A549 (cell line): ENCODE data around the gene C5orf15. TPM values are rescaled to one million over a fixed set of nuclear protein-coding genes. Genes with fewer than 3 reads are reported as not detected.

Experiments used
- ATAC-seq, 2 experiments: fragments of 200-7000 bp in 1 of 2; fragments of >200 bp in 1 of 2; cut with Nextera tagmentation in 1 of 2; cut with Tn5 transposase in 1 of 2; 3 replicates each; pipeline versions ENCODE4 v1.8.0 to v1.9.1; 2018 to 2020; ENCODE audit warnings: mild to moderate bottlenecking in 1 of 2, moderate library complexity in 1 of 2
- CTCF ChIA-PET: fragments of 300-600 bp; sonication (Branson Sonifier 250); formaldehyde crosslinking; extraction: SDS; loops from one replicate; lab custom pipeline; 2021; ENCODE audit warnings: antibody characterized with exemption, inconsistent platforms; lab: Yijun Ruan, JAX
- POLR2A ChIA-PET: fragments of 350-600 bp; formaldehyde crosslinking; extraction: SDS; loops from one replicate; lab custom pipeline; 2021; ENCODE audit warnings: antibody characterized with exemption, inconsistent platforms; lab: Yijun Ruan, JAX
- DNase-seq, 2 experiments: peaks; one replicate each; pipeline versions ENCODE4 v3.0.0 to v3.0.0-alpha.2; 2011 to 2016; ENCODE audit warnings: low read depth in 1 of 2, low spot score in 1 of 2
- FAIRE-seq: peaks from 2 replicates; lab custom pipeline; 2011; peaks lifted over from hg19 to GRCh38; lab: Jason Lieb, UNC
- H3K27ac ChIP-seq, 2 experiments: fragments of >200 bp; sonication (Bioruptor Twin); formaldehyde crosslinking; 3 replicates each; pipeline ENCODE4 v1.5.1; 2016 to 2017
- H3K4me1 ChIP-seq: fragments of >200 bp; sonication (Bioruptor Twin); formaldehyde crosslinking; 3 replicates; pipeline ENCODE4 v1.6.1; 2016
- H3K4me2 ChIP-seq: fragments of >200 bp; sonication (Bioruptor Twin); formaldehyde crosslinking; 3 replicates; pipeline ENCODE4 v1.6.1; 2016
- H3K4me3 ChIP-seq: fragments of >200 bp; sonication (Bioruptor Twin); formaldehyde crosslinking; 3 replicates; pipeline ENCODE4 v1.5.1; 2016
- H3K9me3 ChIP-seq: fragments of >200 bp; sonication (Bioruptor Twin); formaldehyde crosslinking; 3 replicates; pipeline ENCODE4 v1.6.1; 2016
- ATOH8 ChIP-seq: fragments of 250-450 bp; sonication (Bioruptor Pico); IDR thresholded peaks from 2 replicates; pipeline ENCODE4 v1.5.0; 2020; ENCODE audit warnings: low read depth, mild to moderate bottlenecking, moderate library complexity
- CBX8 ChIP-seq: fragments of 200-600 bp; sonication (generic); IDR thresholded peaks from 2 replicates; pipeline ENCODE4 v1.6.1; 2016
- CHD4 ChIP-seq: fragments of 200-600 bp; sonication (generic); IDR thresholded peaks from 2 replicates; pipeline ENCODE4 v1.6.1; 2016; ENCODE audit warnings: antibody characterized with exemption, mild to moderate bottlenecking, borderline replicate concordance
- CTCF ChIP-seq: fragments of >200 bp; sonication (Bioruptor Twin); formaldehyde crosslinking; IDR thresholded peaks from 3 replicates; pipeline ENCODE4 v1.5.1; 2016
- EHMT2 ChIP-seq: fragments of 200-600 bp; sonication (generic); IDR thresholded peaks from 2 replicates; pipeline ENCODE4 v1.6.1; 2016; ENCODE audit warnings: antibody characterized with exemption, low read depth, mild to moderate bottlenecking, moderate library complexity
- FOSB ChIP-seq: fragments of 250-450 bp; sonication (Bioruptor Pico); IDR thresholded peaks from 2 replicates; pipeline ENCODE4 v1.5.0; 2020; ENCODE audit warnings: mild to moderate bottlenecking, moderate library complexity
- GATA3 ChIP-seq: IDR thresholded peaks from 2 replicates; pipeline ENCODE4 v1.6.1; 2012; ENCODE audit warnings: borderline replicate concordance
- HOXB13 ChIP-seq: fragments of 250-450 bp; sonication (Bioruptor Pico); IDR thresholded peaks from 2 replicates; pipeline ENCODE4 v1.5.0; 2020; ENCODE audit warnings: low read depth, mild to moderate bottlenecking, moderate library complexity
- KDM5A ChIP-seq: fragments of 200-600 bp; sonication (generic); IDR thresholded peaks from 2 replicates; pipeline ENCODE4 v1.6.1; 2016; ENCODE audit warnings: antibody characterized with exemption, mild to moderate bottlenecking
- MAFK ChIP-seq: fragments of 450-650 bp; IDR thresholded peaks from 2 replicates; pipeline ENCODE4 v1.6.1; 2014; ENCODE audit not compliant: partially characterized antibody
- MAX ChIP-seq: IDR thresholded peaks from 2 replicates; pipeline ENCODE4 v1.6.1; 2012
- PHF8 ChIP-seq: fragments of 200-600 bp; sonication (generic); IDR thresholded peaks from 2 replicates; pipeline ENCODE4 v1.6.1; 2016; ENCODE audit warnings: low read depth, mild to moderate bottlenecking, antibody characterized with exemption, moderate library complexity, borderline replicate concordance
- POLR2AphosphoS2 ChIP-seq: conservative IDR thresholded peaks from 2 replicates; pipeline ENCODE4 v1.6.1; 2012; ENCODE audit warnings: low read length, improper control_type of control experiment, inconsistent platforms
- RAD21 ChIP-seq, 2 experiments: fragments of >200 bp in 1 of 2; sonication (Bioruptor Twin) in 1 of 2; formaldehyde crosslinking in 1 of 2; IDR thresholded peaks in 1 of 2; conservative IDR thresholded peaks in 1 of 2; 2 replicates in 1 of 2; 3 replicates in 1 of 2; pipeline ENCODE4 v1.6.1; 2012 to 2018; ENCODE audit warnings: inconsistent platforms in 1 of 2
- RFX5 ChIP-seq: fragments of 450-650 bp; IDR thresholded peaks from 2 replicates; pipeline ENCODE4 v1.7.1; 2014; ENCODE audit warnings: antibody characterized with exemption, mild to moderate bottlenecking, moderate library complexity
- RNF2 ChIP-seq: fragments of 200-600 bp; sonication (generic); IDR thresholded peaks from 2 replicates; pipeline ENCODE4 v1.6.1; 2016; ENCODE audit warnings: low read depth, mild to moderate bottlenecking, antibody characterized with exemption, moderate library complexity, borderline replicate concordance
- SMC3 ChIP-seq: fragments of >200 bp; sonication (Bioruptor Twin); formaldehyde crosslinking; IDR thresholded peaks from 3 replicates; pipeline ENCODE4 v1.6.1; 2018; ENCODE audit warnings: inconsistent platforms
- TFCP2L1 ChIP-seq: fragments of 250-450 bp; sonication (Bioruptor Pico); IDR thresholded peaks from 2 replicates; pipeline ENCODE4 v1.5.0; 2021; ENCODE audit warnings: mild to moderate bottlenecking
- TP53 ChIP-seq: fragments of 250-450 bp; sonication (Bioruptor Pico); IDR thresholded peaks from 2 replicates; pipeline ENCODE4 v1.5.0; 2021; ENCODE audit warnings: mild to moderate bottlenecking, moderate library complexity
- ZFP36 ChIP-seq: fragments of 450-650 bp; IDR thresholded peaks from 2 replicates; pipeline ENCODE4 v1.6.1; 2014; ENCODE audit warnings: borderline replicate concordance; ENCODE audit not compliant: partially characterized antibody
- WGBS: methylation state at CpG from one replicate; pipeline ENCODE4 v1.1.6; 2017; ENCODE audit errors: missing lambda C conversion rate; 5-methylcytosine and 5-hydroxymethylcytosine counted together
- polyA plus RNA-seq, 4 experiments: library from polyadenylated mRNA; depleted of rRNA in 3 of 4; stranded (reverse); fragments of >200 nt; fragmentation: RNase III in 1 of 4; extraction: RNeasy Plus Mini Kit Qiagen cat#74134 plus additional on column Dnase treatment in 1 of 4; gene quantifications; 2 replicates in 3 of 4; 3 replicates in 1 of 4; pipeline ENCODE4 v1.2.3, GENCODE V29; 2011 to 2017
- TF ChIP-seq, protein P1 (sequence below): IDR thresholded peaks from 2 replicates; pipeline ENCODE4 v1.6.1; 2012; ENCODE audit warnings: low read depth, borderline replicate concordance
- TF ChIP-seq, protein P2 (sequence below): fragments of 150-350 bp; IDR thresholded peaks from 2 replicates; pipeline ENCODE4 v1.6.1; 2014; ENCODE audit warnings: low read depth, mild to moderate bottlenecking, low read length
- TF ChIP-seq, protein P3 (sequence below): fragments of 200-600 bp; sonication (generic); IDR thresholded peaks from 2 replicates; pipeline ENCODE4 v1.6.1; 2016; ENCODE audit warnings: antibody characterized with exemption, mild to moderate bottlenecking, moderate library complexity

C5orf15 gene
- polyA plus RNA-seq, 2 of the 4 experiments (the other 2 are of a cell fraction) = 92.9 to 126 TPM

- TF ChIP-seq TP53 (CRISPR knock-in tag) (no peak), PHF8 (no peak)
- DNase-seq (no peak), FAIRE-seq (no peak), ATAC-seq (no peak)
- Histone ChIP-seq H3K4me3 (no peak overlapping the region), H3K27ac (no peak overlapping the region), H3K9me3 (no peaks in the 10 kb centered on the region), H3K4me1 (no peaks in the 10 kb centered on the region), H3K4me2 (no peak overlapping the region)
- ChIA-PET POLR2A (no interaction called here), CTCF (interaction anchor here (1.2 to 4.9 kb wide), 9 partner anchors 8 to 835 kb away, joined by 3 to 19 read pairs (median 6); no protein-coding TSS in a partner anchor)
- WGBS = 89% methylated on average over 3 of the region's 3 CpGs
Measured at GRCh38 chr5:133945568-133945967, 22.9 kb downstream of the C5orf15 start.

DNA sequence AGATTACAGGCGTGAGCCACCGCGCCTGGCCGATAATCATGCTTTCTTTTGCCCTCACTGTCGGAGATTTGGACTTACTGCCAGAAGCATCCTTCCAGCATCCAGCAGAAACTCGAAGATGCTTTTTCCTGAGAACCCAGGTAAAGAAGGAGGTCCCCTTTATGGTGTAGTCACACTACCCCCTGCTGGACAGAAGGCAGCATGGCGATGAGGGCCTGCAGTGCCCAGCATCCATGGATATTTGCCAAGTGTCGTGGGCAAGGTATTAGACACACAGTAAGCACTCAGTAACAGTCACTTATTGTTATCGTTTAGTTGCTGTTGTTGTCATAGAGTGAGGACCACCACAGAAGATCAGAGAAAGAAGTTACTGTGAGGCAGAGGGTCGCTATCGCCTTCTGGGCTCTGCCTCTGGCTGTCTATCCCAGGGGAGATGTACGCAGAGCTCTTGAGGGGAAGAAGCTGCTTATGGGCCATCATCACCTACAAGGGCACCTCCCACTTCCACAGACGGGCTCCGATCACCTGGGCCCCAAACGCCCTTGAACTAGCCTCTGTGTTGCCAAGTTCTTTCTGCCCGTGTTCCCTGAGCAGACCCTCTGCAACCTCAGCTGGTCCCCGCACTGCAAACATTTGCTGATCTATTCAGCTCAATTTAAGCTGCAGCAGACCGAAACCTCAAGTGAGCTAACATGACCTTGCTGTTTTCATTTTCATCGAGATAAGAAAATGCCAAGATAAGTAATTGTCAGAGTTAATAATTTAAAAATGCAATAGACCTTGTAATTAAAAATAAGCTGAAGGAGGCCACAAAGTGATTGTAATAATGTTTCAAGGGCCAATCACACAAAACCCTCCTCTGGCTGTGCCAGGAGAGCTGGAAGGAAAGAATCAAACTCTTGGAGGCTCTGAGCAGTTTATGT, 23.9 kb downstream of the C5orf15 start:
- 47% methylated on average over 19 of the region's 19 CpGs for WGBS
- CTCF ChIA-PET = interaction anchor here (0.8 to 4.9 kb wide), 14 partner anchors 9 to 834 kb away, joined by 3 to 19 read pairs (median 4); no protein-coding TSS in a partner anchor
- POLR2A ChIA-PET = no interaction called here
- Histone ChIP-seq H3K27ac (no peak overlapping the region), H3K4me1 (no peaks in the 10 kb centered on the region), H3K4me2 (no peak overlapping the region), H3K9me3 (no peaks in the 10 kb centered on the region), H3K4me3 (no peak overlapping the region)
- TF ChIP-seq POLR2AphosphoS2 = no peak
- peak; percentile 58 for TF ChIP-seq CTCF
- no peak for TF ChIP-seq EHMT2
- TF ChIP-seq, protein P1, sequence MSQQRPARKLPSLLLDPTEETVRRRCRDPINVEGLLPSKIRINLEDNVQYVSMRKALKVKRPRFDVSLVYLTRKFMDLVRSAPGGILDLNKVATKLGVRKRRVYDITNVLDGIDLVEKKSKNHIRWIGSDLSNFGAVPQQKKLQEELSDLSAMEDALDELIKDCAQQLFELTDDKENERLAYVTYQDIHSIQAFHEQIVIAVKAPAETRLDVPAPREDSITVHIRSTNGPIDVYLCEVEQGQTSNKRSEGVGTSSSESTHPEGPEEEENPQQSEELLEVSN = no peak
- TF ChIP-seq, protein P2, sequence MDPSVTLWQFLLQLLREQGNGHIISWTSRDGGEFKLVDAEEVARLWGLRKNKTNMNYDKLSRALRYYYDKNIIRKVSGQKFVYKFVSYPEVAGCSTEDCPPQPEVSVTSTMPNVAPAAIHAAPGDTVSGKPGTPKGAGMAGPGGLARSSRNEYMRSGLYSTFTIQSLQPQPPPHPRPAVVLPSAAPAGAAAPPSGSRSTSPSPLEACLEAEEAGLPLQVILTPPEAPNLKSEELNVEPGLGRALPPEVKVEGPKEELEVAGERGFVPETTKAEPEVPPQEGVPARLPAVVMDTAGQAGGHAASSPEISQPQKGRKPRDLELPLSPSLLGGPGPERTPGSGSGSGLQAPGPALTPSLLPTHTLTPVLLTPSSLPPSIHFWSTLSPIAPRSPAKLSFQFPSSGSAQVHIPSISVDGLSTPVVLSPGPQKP = no peak
- TF ChIP-seq PHF8 = no peak
- peak; percentile 81 to 91 for TF ChIP-seq RAD21 (conservative IDR thresholded peaks at IDR 0.05 in 1 of 2, IDR thresholded peaks at IDR 0.05 in 1 of 2)
- peak; percentile 63 for TF ChIP-seq SMC3
- no peak for FAIRE-seq
- DNase-seq = peak; percentile 64 to 74
- ATAC-seq = peak; percentile 77 to 90; a peak in 4 of 6 replicates

DNA sequence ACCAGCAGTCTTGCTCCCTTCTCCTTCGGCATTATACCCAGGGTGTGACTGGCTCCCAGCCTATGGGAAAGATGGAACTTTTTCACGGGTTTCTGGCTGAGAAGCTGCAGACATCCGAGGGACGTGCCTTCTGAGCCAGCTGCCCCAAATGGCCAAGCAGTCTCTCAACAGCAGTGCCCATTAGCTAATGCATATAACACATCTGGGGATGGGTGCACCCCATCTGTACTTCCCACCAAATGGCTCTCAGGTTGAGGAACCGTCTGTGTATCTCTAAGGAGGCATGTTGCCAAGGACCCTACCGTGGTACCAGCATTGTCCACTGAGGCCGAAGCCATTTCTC, 25.0 kb downstream of the C5orf15 start:
- ATAC-seq (no peak), FAIRE-seq (no peak), DNase-seq (no peak)
- ChIA-PET POLR2A (no interaction called here), CTCF (interaction anchor here (0.7 to 4.9 kb wide), 9 partner anchors 8 to 832 kb away, joined by 3 to 19 read pairs (median 5); no protein-coding TSS in a partner anchor)
- H3K4me3 ChIP-seq = no peak overlapping the region
- WGBS = 81% methylated on average over 7 of the region's 7 CpGs
- H3K4me2 ChIP-seq = no peak overlapping the region
- no peaks in the 10 kb centered on the region for H3K9me3 ChIP-seq
- H3K4me1 ChIP-seq = no peaks in the 10 kb centered on the region
- no peak overlapping the region for H3K27ac ChIP-seq
- TF ChIP-seq RNF2 = no peak
- TF ChIP-seq ZFP36 = no peak
- no peak for TF ChIP-seq TP53 (CRISPR knock-in tag)
- no peak for TF ChIP-seq CHD4
- TF ChIP-seq PHF8 = no peak
- no peak for TF ChIP-seq GATA3
- no peak for TF ChIP-seq TFCP2L1
- TF ChIP-seq FOSB (CRISPR knock-in tag) = no peak
- TF ChIP-seq, protein P3, sequence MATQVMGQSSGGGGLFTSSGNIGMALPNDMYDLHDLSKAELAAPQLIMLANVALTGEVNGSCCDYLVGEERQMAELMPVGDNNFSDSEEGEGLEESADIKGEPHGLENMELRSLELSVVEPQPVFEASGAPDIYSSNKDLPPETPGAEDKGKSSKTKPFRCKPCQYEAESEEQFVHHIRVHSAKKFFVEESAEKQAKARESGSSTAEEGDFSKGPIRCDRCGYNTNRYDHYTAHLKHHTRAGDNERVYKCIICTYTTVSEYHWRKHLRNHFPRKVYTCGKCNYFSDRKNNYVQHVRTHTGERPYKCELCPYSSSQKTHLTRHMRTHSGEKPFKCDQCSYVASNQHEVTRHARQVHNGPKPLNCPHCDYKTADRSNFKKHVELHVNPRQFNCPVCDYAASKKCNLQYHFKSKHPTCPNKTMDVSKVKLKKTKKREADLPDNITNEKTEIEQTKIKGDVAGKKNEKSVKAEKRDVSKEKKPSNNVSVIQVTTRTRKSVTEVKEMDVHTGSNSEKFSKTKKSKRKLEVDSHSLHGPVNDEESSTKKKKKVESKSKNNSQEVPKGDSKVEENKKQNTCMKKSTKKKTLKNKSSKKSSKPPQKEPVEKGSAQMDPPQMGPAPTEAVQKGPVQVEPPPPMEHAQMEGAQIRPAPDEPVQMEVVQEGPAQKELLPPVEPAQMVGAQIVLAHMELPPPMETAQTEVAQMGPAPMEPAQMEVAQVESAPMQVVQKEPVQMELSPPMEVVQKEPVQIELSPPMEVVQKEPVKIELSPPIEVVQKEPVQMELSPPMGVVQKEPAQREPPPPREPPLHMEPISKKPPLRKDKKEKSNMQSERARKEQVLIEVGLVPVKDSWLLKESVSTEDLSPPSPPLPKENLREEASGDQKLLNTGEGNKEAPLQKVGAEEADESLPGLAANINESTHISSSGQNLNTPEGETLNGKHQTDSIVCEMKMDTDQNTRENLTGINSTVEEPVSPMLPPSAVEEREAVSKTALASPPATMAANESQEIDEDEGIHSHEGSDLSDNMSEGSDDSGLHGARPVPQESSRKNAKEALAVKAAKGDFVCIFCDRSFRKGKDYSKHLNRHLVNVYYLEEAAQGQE = no peak
- TF ChIP-seq MAX = no peak
- no peak for TF ChIP-seq RFX5
- no peak for TF ChIP-seq ATOH8 (CRISPR knock-in tag)
- TF ChIP-seq MAFK = no peak
- no peak for TF ChIP-seq CBX8
- TF ChIP-seq KDM5A = no peak
- TF ChIP-seq HOXB13 (CRISPR knock-in tag) = no peak
